Stomach (tissue), 9 donors: Measurements from ENCODE around the gene ABCF2. TPM values are rescaled to one million over a fixed set of nuclear protein-coding genes. Genes with fewer than 3 reads are reported as not detected.

Source experiments
- DNase-seq, 2 donors: peaks; one replicate each; pipeline versions ENCODE4 v3.0.0 to v3.0.0-alpha.2; 2013 to 2019
- H3K27ac ChIP-seq, 5 donors: fragments of 200-600 bp in 4 of 5; sonication (generic) in 4 of 5; one replicate each; pipeline ENCODE4 v1.5.1; 2013 to 2019; ENCODE audit warnings: mild to moderate bottlenecking in 1 of 5, moderate library complexity in 1 of 5
- H3K27me3 ChIP-seq, 3 donors: fragments of 200-600 bp; sonication (generic); one replicate each; pipeline ENCODE4 v1.5.1; 2017 to 2019; ENCODE audit warnings: mixed run types in 1 of 3
- H3K36me3 ChIP-seq, 4 donors: fragments of 200-600 bp; sonication (generic); 1 replicate in 3 of 4; 2 replicates in 1 of 4; pipeline ENCODE4 v1.5.1; 2016 to 2019
- H3K4me1 ChIP-seq, 4 donors: fragments of 200-600 bp; sonication (generic); one replicate each; pipeline ENCODE4 v1.5.1; 2016 to 2019
- H3K4me3 ChIP-seq, 4 donors: fragments of 200-600 bp; sonication (generic) in 3 of 4; one replicate each; pipeline ENCODE4 v1.5.1; 2016 to 2019; ENCODE audit warnings: mild to moderate bottlenecking in 1 of 4
- H3K9me3 ChIP-seq, 4 donors: fragments of 200-600 bp; sonication (generic); one replicate each; pipeline ENCODE4 v1.5.1; 2016 to 2019
- CTCF ChIP-seq, 7 experiments: fragments of 450-650 bp in 4 of 7; fragments of 200-600 bp in 3 of 7; sonication (generic) in 3 of 7; IDR thresholded peaks; one replicate each; pipeline ENCODE4 v1.5.1; 2016 to 2019; ENCODE audit warnings: antibody characterized with exemption in 7 of 7, control low read depth in 2 of 7, mild to moderate bottlenecking in 1 of 7
- EP300 ChIP-seq: sonication (generic); formaldehyde crosslinking; IDR thresholded peaks from one replicate; pipeline ENCODE4 v1.6.1; 2017; ENCODE audit warnings: antibody characterized with exemption
- POLR2A ChIP-seq, 4 donors: fragments of 450-650 bp; IDR thresholded peaks; one replicate each; pipeline ENCODE4 v1.6.1; 2016; ENCODE audit warnings: antibody characterized with exemption in 4 of 4, control low read depth in 2 of 4, mild to moderate bottlenecking in 1 of 4, moderate library complexity in 1 of 4
- POLR2AphosphoS5 ChIP-seq, 3 donors: sonication (generic); formaldehyde crosslinking; IDR thresholded peaks; one replicate each; pipeline ENCODE4 v1.6.1; 2016; ENCODE audit warnings: antibody characterized with exemption in 3 of 3
- WGBS, 5 donors: extraction: QIAGEN DNeasy Blood & Tissue Kit in 3 of 5; methylation state at CpG; one replicate each; pipeline versions ENCODE4 v1.1.5 to v1.1.7; 2013 to 2018; 5-methylcytosine and 5-hydroxymethylcytosine counted together
- intact Hi-C: fragments of 100-400 bp; cut with DNase I; formaldehyde crosslinking; loops from one replicate; pipeline ENCODE4 v1.15.1; 2023; ENCODE audit warnings: low total_unique reads
- polyA plus RNA-seq, 3 donors: library from polyadenylated mRNA; stranded (reverse); fragments of 200-250 nt; gene quantifications; one replicate each; pipeline ENCODE4 v1.2.3, GENCODE V29; 2013
- total RNA-seq, 5 donors: library from RNA; depleted of rRNA; stranded (reverse); fragments of >200 nt; gene quantifications; one replicate each; pipeline versions ENCODE4 v1.1.0 to v1.2.3, GENCODE V29; 2014 to 2016
- donor health status: healthy with polysubstance abuse.
- donor health status: Bipolar disorder and iron deficiency.
- donor health status: healthy.

Gene ABCF2
- total and polyA plus RNA-seq, 8 donors: 5.2 to 28.0 (median 15.2) TPM

- no peak for TF ChIP-seq POLR2A (IDR thresholded peaks at IDR 0.05)
- no peak for TF ChIP-seq CTCF (IDR thresholded peaks at IDR 0.05)
- H3K9me3 ChIP-seq: no peaks in the 10 kb centered on the region
Observed at GRCh38 chr7:151194188-151194587, 32.8 kb downstream of the ABCF2 start.

GRCh38 chr7:151193203-151193978 is 33.6 kb downstream of the ABCF2 start:
- intact Hi-C loops: no loop called here
- WGBS, 5 donors: 84 to 92% (median 87%) methylated on average over 13 to 14 of the region's 14 CpGs

More at GRCh38 chr7:151194188-151194587, 32.8 kb downstream of the ABCF2 start:
- intact Hi-C loops: no loop called here
- Histone ChIP-seq H3K36me3 (no peaks in the 10 kb centered on the region), H3K4me3 (no peak overlapping the region), H3K4me1 (peaks cover 0 to 4% (median 2%) of the 10 kb centered on the region in 4 donors), H3K27me3 (peaks cover 0 to 46% (median 0%) of the 10 kb centered on the region in 3 donors), H3K27ac (no peak overlapping the region)
- WGBS, 5 donors: 63 to 75% (median 67%) methylated on average over 7 of the region's 7 CpGs
- DNase-seq: no peak

GRCh38 chr7:151192002-151192539 is 34.9 kb downstream of the ABCF2 start:
- no peak overlapping the region for H3K27ac ChIP-seq
- no peaks in the 10 kb centered on the region for H3K4me1 ChIP-seq
- DNase-seq: no peak
- H3K36me3 ChIP-seq: no peaks in the 10 kb centered on the region
- 93 to 95% (median 95%) methylated on average over 7 to 23 of the region's 23 CpGs for WGBS, 5 donors
- H3K4me3 ChIP-seq: no peak overlapping the region
- peaks cover 0 to 46% (median 0%) of the 10 kb centered on the region in 3 donors for H3K27me3 ChIP-seq
- TF ChIP-seq POLR2AphosphoS5 (IDR thresholded peaks at IDR 0.05) (no peak), EP300 (no peak), POLR2A (IDR thresholded peaks at IDR 0.05) (no peak), CTCF (IDR thresholded peaks at IDR 0.05) (no peak)
- intact Hi-C loops: no loop called here
- H3K9me3 ChIP-seq: no peaks in the 10 kb centered on the region

More at GRCh38 chr7:151193203-151193978, 33.6 kb downstream of the ABCF2 start:
- no peak for TF ChIP-seq POLR2A (IDR thresholded peaks at IDR 0.05)
- no peak for TF ChIP-seq CTCF (IDR thresholded peaks at IDR 0.05)
- no peak for TF ChIP-seq EP300
- no peak for TF ChIP-seq POLR2AphosphoS5 (IDR thresholded peaks at IDR 0.05)
- H3K36me3 ChIP-seq: no peaks in the 10 kb centered on the region
- no peak for DNase-seq
- no peaks in the 10 kb centered on the region for H3K9me3 ChIP-seq
- H3K4me1 ChIP-seq: no peaks in the 10 kb centered on the region
- H3K4me3 ChIP-seq: no peak overlapping the region
- H3K27me3 ChIP-seq: peaks cover 0 to 46% (median 0%) of the 10 kb centered on the region in 3 donors
- no peak overlapping the region for H3K27ac ChIP-seq

GRCh38 chr7:151191544-151191943 is 35.5 kb downstream of the ABCF2 start:
- H3K4me1 ChIP-seq: no peaks in the 10 kb centered on the region
- intact Hi-C loops: no loop called here
- 69 to 79% (median 75%) methylated on average over 6 to 12 of the region's 12 CpGs for WGBS, 5 donors
- no peaks in the 10 kb centered on the region for H3K36me3 ChIP-seq
- no peaks in the 10 kb centered on the region for H3K9me3 ChIP-seq
- no peak overlapping the region for H3K4me3 ChIP-seq
- H3K27me3 ChIP-seq: peaks cover 0 to 48% (median 0%) of the 10 kb centered on the region in 3 donors
- H3K27ac ChIP-seq: no peak overlapping the region
- no peak for DNase-seq
- TF ChIP-seq EP300 (no peak), POLR2AphosphoS5 (IDR thresholded peaks at IDR 0.05) (no peak), POLR2A (IDR thresholded peaks at IDR 0.05) (no peak), CTCF (IDR thresholded peaks at IDR 0.05) (no peak)
